ENCODE data around the gene ATF6B. TPM values are rescaled to one million over a fixed set of nuclear protein-coding genes. Genes with fewer than 3 reads are reported as not detected.
A peak's percentile ranks its signal among the peaks of the same experiment; 100 is the strongest.

Gene ATF6B
- total RNA-seq, 6 experiments from 2014 or later, result 80.0 to 96.2 (median 88.7) TPM

DNA sequence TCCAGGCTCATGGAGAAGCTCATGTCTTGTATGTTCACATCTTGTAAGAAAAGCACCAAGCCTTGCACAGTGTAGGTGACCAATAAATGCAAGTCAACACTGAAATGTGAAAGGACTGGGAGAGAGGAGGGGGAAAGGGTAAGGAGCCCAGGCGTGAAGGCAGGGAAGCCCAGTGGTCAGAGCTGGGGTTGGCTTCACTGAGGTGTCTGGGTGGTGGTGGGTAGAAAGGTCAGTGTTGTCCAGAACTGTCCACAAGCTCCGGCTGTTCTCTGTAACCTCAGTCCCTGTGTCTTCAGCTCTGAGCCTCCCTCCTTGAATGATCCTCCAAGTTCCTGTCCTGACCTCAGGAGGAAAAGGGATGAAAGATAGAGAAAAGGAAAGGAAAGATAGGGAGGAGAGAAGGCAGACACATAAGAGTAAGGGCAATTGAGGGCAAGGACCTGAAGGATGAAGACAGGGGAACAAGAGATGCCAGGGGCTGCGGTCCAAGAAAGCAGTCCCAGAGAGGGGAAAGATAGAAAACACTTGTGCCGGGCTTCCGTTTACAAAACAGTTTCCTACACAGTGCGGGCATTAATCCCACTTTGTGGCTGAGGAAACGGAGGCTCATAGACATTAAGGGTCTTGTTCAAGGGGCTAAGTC lies 16.5 kb downstream of the ATF6B start:
- H3K27ac Mint-ChIP-seq, result peak overlapping the region; percentile 58

DNA sequence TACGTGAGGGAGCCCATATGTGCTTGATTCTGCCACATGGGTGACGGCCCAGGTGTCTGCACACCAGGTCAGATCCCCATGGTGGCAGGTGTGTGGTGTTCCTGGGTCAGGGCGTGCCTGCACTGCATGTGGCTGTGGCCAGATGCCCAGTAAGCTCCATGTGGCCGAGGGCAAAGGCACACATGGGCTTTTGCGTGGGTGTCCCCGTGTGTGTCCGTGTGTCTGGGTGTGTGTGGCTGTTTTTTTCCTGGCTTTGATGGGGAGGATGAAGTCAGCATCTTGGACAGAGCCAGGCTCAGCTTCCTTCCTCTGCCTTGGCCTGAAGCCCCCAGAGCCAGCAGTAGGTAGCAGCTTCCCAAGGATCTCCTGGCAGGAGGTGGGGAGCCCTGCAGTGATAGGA lies 17.4 kb downstream of the ATF6B start:
- H3K27me3 Mint-ChIP-seq (ENCODE audit: insufficient read depth), result peaks cover 7% of the 10 kb centered on the region
- H3K36me3 Mint-ChIP-seq (ENCODE audit: low read depth), result peaks cover 22% of the 10 kb centered on the region
- H3K4me3 Mint-ChIP-seq, result no peak overlapping the region
- no peak for DNase-seq
- no peaks in the 10 kb centered on the region for H3K9me3 Mint-ChIP-seq
- TF ChIP-seq, protein P1, sequence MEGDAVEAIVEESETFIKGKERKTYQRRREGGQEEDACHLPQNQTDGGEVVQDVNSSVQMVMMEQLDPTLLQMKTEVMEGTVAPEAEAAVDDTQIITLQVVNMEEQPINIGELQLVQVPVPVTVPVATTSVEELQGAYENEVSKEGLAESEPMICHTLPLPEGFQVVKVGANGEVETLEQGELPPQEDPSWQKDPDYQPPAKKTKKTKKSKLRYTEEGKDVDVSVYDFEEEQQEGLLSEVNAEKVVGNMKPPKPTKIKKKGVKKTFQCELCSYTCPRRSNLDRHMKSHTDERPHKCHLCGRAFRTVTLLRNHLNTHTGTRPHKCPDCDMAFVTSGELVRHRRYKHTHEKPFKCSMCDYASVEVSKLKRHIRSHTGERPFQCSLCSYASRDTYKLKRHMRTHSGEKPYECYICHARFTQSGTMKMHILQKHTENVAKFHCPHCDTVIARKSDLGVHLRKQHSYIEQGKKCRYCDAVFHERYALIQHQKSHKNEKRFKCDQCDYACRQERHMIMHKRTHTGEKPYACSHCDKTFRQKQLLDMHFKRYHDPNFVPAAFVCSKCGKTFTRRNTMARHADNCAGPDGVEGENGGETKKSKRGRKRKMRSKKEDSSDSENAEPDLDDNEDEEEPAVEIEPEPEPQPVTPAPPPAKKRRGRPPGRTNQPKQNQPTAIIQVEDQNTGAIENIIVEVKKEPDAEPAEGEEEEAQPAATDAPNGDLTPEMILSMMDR (IDR thresholded peaks at IDR 0.05), result no peak
- H3K27ac Mint-ChIP-seq, result no peak overlapping the region
- peaks cover 69% of the 10 kb centered on the region for H3K4me1 Mint-ChIP-seq (ENCODE audit: low read depth)

More for the DNA sequence above, 16.5 kb downstream of the ATF6B start:
- Mint-ChIP-seq H3K4me1 (ENCODE audit: low read depth) (peaks cover 75% of the 10 kb centered on the region), H3K27me3 (ENCODE audit: insufficient read depth) (peaks cover 7% of the 10 kb centered on the region), H3K36me3 (ENCODE audit: low read depth) (peaks cover 22% of the 10 kb centered on the region), H3K9me3 (no peaks in the 10 kb centered on the region), H3K4me3 (no peak overlapping the region)
- no peak for DNase-seq
- TF ChIP-seq, protein P1 (IDR thresholded peaks at IDR 0.05), result no peak

DNA sequence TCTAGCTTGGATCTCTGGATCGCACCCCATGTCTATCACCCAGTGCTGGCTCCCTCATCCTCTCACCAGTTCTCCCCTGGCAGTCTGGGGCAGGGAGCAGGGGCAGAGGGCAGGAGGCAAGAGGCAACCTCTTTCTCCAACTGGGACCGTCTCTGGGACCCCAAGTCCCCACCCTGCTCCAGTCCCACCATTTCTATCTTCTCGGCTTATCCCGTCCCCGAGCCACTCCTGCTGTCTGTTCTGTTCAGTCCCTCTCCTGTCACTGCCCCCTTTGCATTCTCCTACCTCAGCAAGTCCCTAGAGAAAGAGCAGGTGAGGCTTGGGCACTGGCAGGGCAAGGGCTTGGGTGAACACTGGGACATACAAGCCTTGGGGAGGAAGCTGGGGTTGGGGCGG lies 18.3 kb downstream of the ATF6B start:
- DNase-seq, result no peak

DNA sequence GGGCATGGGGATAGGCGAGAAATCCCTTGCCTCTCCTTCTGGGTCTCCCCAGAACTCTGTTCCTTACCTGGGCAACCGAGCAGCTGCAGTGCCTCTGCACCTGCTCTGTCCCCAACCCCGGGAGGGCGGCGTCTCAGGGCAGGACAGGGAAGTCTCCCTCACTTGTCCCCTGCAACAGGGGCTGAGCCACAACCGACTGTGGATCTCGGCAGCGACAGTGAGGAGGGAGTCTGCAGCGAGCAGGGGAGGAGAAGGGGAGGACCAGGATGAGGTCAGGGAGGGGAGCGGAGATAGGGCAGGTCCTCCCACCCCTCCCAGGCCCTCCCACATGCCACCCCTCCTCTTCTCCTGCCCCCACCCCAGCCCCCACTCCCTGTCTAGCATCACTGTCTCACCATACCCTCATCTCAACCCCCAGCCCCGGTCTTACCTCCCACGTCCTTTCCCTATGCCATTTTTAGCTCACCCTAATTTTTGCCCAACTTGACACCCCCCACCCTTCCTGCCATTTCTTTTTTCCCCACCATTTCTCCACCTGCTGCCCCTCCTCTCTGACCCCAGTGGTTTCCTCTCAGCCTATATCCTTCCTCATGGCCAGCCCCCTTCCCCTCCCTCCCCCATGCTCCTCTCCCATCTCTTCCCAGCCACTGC lies 18.8 kb downstream of the ATF6B start, which contains the start of gene TNXB:
TNXB (minus strand) TSS at position 225 of the 651 bp plus-strand sequence. CDS start 11,140 bp downstream, outside the sequence.
- H3K9me3 Mint-ChIP-seq, result no peaks in the 10 kb centered on the region
- peak within 1 kb of the TSS; percentile 57 for H3K27ac Mint-ChIP-seq
- peaks cover 55% of the 10 kb centered on the region for H3K4me1 Mint-ChIP-seq (ENCODE audit: low read depth)
- H3K4me3 Mint-ChIP-seq, result peak within 1 kb of the TSS; percentile 72
- no peak for DNase-seq
- TF ChIP-seq, protein P1 (IDR thresholded peaks at IDR 0.05), result no peak
- H3K27me3 Mint-ChIP-seq (ENCODE audit: insufficient read depth), result peaks cover 10% of the 10 kb centered on the region
- H3K36me3 Mint-ChIP-seq (ENCODE audit: low read depth), result peaks cover 22% of the 10 kb centered on the region

More for the DNA sequence above, 18.3 kb downstream of the ATF6B start:
- no peak overlapping the region for H3K27ac Mint-ChIP-seq
- no peak overlapping the region for H3K4me3 Mint-ChIP-seq
- peaks cover 60% of the 10 kb centered on the region for H3K4me1 Mint-ChIP-seq (ENCODE audit: low read depth)
- H3K36me3 Mint-ChIP-seq (ENCODE audit: low read depth), result peaks cover 22% of the 10 kb centered on the region
- peaks cover 7% of the 10 kb centered on the region for H3K27me3 Mint-ChIP-seq (ENCODE audit: insufficient read depth)
- TF ChIP-seq, protein P1 (IDR thresholded peaks at IDR 0.05), result no peak
- no peaks in the 10 kb centered on the region for H3K9me3 Mint-ChIP-seq

- TF ChIP-seq, protein P1 (IDR thresholded peaks at IDR 0.05), result no peak
- Mint-ChIP-seq H3K4me3 (peak overlapping the region; percentile 72), H3K36me3 (ENCODE audit: low read depth) (peaks cover 21% of the 10 kb centered on the region), H3K9me3 (no peaks in the 10 kb centered on the region), H3K27me3 (ENCODE audit: insufficient read depth) (peaks cover 12% of the 10 kb centered on the region), H3K4me1 (ENCODE audit: low read depth) (peaks cover 50% of the 10 kb centered on the region), H3K27ac (peak overlapping the region; percentile 57; the same call in 1 of the 2 replicates)
- DNase-seq, result no peak
Measured at GRCh38 chr6:32108727-32109113, 19.3 kb downstream of the ATF6B start.
